HG03280 (cell line): ENCODE data around the gene AKR1C4.

Experiments used
- ATAC-seq: cut with Tn5 transposase; IDR thresholded peaks from one replicate; pipeline ENCODE4 v1.9.1; 2021; ENCODE audit warnings: mild to moderate bottlenecking, moderate library complexity; ENCODE audit not compliant: unreplicated experiment

Gene AKR1C4

GRCh38 chr10:5265139-5265538 is 68.5 kb downstream of the AKR1C4 start:
- no peak for ATAC-seq

DNA sequence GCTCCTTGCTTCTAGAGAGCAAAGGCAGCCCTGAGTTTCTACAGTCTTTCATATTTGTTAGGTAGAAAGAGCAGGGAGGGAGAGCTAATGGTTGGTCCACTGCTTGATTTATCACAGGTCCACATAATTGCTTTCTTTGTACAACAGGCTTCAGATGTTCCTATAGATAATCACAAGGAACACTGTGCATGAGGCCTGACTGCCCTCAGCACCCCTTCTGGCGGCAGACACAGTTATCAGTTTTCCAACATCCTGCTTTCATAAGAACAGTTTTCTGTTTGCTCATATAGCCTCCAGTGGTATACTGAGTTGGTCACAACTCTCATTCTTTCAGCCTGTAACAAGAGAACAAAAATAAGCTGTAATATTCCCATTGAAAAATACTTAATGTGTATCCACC is 69.7 kb downstream of the AKR1C4 start:
- no peak for ATAC-seq

- ATAC-seq = no peak
These were observed 70.2 kb downstream of the AKR1C4 start for GRCh38 chr10:5266804-5267203.

DNA sequence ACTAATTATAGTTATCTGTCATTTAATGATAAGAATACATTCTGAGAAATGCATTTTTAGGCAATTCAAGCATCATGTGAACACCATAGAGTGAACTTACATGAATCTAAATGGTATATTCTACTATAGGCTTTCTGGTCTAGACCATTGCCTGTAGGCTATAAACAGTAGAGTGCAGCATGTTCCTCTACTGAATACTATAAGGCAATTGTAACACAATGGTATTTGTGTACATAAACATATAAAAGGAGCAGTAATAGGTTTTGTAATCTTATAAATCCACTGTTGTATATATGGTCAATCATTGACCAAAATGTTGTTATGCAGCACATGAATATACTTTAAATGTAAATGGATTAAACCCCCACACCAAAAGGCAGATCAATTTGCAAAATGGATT is 71.6 kb downstream of the AKR1C4 start:
- no peak for ATAC-seq
